NB4 (cell line): ENCODE results near the gene CYP11A1.

Source experiments
- DNase-seq: peaks from one replicate; pipeline ENCODE4 v3.0.0; 2010; ENCODE audit warnings: low read depth
- H3K4me3 ChIP-seq: one replicate; pipeline ENCODE4 v1.5.1; 2011; ENCODE audit warnings: mild to moderate bottlenecking, low read depth, low read length, moderate library complexity
- CTCF ChIP-seq: IDR thresholded peaks from one replicate; pipeline ENCODE4 v1.5.1; 2012; ENCODE audit warnings: low read depth, low read length
- MYC ChIP-seq: IDR thresholded peaks from 2 replicates; pipeline ENCODE4 v1.6.1; 2011; ENCODE audit warnings: low read depth, low read length
- POLR2A ChIP-seq: IDR thresholded peaks from 2 replicates; pipeline ENCODE4 v1.6.1; 2011; ENCODE audit warnings: mild to moderate bottlenecking; ENCODE audit not compliant: insufficient read length; ENCODE audit errors: extremely low read depth
- TF ChIP-seq, protein P1 (sequence below): IDR thresholded peaks from 2 replicates; pipeline ENCODE4 v1.6.1; 2011; ENCODE audit warnings: low read depth, low read length

Gene CYP11A1

GRCh38 chr15:74316141-74316540, 51.3 kb downstream of the CYP11A1 start:
- peak overlapping the region; percentile 46 for H3K4me3 ChIP-seq
- peak; percentile 84 for DNase-seq
- TF ChIP-seq POLR2A (no peak), CTCF (no peak), MYC (no peak)
- TF ChIP-seq, protein P1, sequence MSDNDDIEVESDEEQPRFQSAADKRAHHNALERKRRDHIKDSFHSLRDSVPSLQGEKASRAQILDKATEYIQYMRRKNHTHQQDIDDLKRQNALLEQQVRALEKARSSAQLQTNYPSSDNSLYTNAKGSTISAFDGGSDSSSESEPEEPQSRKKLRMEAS, result no peak

- DNase-seq, result peak; percentile 99
- peak overlapping the region; percentile 46 for H3K4me3 ChIP-seq
- peak; percentile 72 for TF ChIP-seq MYC
- TF ChIP-seq CTCF, result no peak
- no peak for TF ChIP-seq POLR2A
- TF ChIP-seq, protein P1, result peak; percentile 64
These were observed 51.8 kb downstream of the CYP11A1 start for GRCh38 chr15:74315626-74316025.

DNA sequence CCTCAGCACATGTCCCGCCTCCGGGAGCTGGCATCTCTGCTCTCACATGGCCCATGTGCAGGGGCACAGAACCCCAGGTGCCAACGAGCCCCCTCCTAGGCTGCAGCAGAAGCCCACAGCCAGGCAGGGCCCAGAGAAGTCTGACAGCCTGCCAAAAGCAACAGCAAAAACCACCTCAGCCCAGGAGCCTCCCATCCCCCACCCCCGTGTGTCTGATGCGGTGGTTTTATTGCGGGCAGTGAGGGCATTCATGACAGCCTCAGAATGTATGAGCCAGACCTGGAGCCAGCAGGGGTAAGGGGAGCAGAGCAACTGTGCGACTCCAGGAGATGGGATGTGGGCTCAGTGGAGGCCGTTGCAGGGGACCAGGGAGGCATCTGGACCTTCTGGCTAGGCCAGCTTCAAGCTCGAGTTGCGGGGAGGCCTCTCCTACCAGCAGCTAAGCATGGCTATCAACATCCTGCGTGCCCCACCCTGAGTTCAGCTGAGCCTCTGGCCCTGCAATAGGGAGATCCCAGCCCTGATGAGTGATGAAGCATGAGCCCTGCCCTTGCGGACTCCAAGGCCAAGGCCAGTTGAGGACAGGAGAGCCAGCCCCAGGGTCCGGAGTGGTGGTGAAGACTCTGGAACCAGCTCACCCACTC, 52.5 kb downstream of the CYP11A1 start:
- H3K4me3 ChIP-seq, result peak overlapping the region; percentile 46
- peak; percentile 84 for DNase-seq
- TF ChIP-seq, protein P1, result peak; percentile 55; the same call in 1 of the 2 replicates
- no peak for TF ChIP-seq POLR2A

GRCh38 chr15:74313889-74314288, 53.6 kb downstream of the CYP11A1 start:
- TF ChIP-seq POLR2A (no peak), CTCF (no peak), MYC (no peak)
- TF ChIP-seq, protein P1, result no peak
- H3K4me3 ChIP-seq, result no peak overlapping the region
- no peak for DNase-seq

DNA sequence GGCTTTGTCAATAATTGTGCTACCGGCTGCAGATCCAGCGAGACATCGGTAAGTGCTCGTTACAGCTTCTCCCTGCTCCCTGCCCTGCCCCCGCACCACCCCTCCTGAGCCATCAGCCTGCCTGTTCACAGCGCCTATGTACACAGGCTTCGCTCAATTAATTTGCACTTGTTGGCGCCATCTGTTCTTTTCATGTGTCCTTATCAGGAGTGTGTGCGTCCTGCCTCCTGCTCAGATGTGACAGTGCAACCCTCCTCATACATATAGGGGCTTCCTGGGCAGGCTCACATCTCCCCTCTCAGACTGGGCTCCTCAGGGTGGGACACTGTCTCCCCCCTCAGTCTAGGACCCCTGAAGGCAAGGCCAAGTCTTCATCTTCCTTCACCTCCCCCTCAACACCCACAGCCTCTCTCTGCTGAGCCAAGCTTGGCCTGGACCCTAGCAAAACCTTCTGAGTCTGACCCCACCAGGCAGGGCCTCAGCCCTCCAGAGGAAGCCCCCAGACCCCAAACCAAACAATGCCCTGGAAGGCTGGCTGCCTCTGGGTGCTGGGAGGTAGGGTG, 54.9 kb downstream of the CYP11A1 start:
- TF ChIP-seq, protein P1, result no peak
- TF ChIP-seq CTCF (no peak), MYC (no peak), POLR2A (no peak)
- H3K4me3 ChIP-seq, result no peak overlapping the region

DNA sequence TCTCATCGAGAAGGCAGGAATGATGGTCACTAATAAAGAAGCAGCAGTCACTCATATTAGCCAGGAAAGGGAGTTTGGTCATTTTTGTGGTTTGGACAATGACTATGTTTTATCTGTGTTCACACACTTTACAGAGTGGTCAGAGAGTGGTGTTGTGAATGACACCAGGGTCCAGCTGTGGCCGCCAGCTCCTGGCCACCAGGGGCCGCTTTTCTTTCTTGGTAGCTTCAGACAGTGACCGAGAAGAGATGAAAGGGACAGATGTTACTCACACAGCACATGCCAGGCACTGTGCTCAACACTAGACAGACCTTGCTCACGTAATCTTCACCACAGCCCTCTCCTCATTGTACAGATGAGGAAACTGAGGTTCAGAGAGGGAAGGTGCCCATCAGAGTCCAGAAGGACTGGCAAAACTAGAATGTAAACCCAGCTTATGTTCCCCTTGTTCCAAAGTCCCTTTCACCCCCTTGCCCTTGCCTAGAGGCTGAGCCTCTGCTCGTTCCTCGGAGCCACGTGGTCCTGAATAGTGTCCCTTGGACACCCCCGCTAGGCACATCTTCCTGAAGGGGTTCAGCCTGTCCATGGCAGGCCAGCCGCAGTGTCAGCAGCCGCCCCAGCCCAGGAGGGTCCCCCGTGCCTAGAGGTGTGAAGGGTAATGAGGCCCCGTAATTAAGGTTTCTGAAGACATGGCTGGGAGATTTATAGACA, 55.6 kb downstream of the CYP11A1 start:
- TF ChIP-seq, protein P1, result peak; percentile 28
- TF ChIP-seq MYC, result peak; percentile 38; the same call in 1 of the 2 replicates
- peak; percentile 78 for TF ChIP-seq CTCF
- TF ChIP-seq POLR2A, result no peak
- DNase-seq, result peak; percentile 67
- no peak overlapping the region for H3K4me3 ChIP-seq

More for the DNA sequence above, 54.9 kb downstream of the CYP11A1 start:
- no peak for DNase-seq
